GM12801 (cell line): ENCODE results near the gene ANKIB1.

ENCODE experiments used
- TF ChIP-seq, protein P1 (sequence below): IDR thresholded peaks from one replicate; pipeline ENCODE4 v1.5.1; 2011; ENCODE audit warnings: control low read depth; ENCODE audit not compliant: insufficient read length; ENCODE audit errors: extremely low read depth

ANKIB1 gene

DNA sequence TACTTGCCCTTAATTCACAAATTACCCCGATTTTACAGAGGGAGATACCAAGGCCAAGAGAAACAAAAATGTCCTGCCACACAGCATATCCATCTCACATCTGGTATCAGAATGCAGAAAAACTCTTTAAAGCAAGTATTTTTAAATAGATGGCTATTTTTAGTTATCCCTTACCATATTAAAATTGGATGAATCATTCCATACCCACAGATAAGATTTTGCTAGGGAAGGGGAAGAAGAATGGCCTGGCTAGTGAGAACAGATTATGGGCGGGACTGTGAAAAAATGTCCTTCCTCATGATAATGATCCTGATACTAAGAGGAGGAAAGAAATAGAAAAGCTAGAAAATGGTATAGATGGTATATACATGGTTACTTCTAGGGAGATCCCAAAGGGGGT is 121.0 kb downstream of the ANKIB1 start:
- TF ChIP-seq, protein P1, sequence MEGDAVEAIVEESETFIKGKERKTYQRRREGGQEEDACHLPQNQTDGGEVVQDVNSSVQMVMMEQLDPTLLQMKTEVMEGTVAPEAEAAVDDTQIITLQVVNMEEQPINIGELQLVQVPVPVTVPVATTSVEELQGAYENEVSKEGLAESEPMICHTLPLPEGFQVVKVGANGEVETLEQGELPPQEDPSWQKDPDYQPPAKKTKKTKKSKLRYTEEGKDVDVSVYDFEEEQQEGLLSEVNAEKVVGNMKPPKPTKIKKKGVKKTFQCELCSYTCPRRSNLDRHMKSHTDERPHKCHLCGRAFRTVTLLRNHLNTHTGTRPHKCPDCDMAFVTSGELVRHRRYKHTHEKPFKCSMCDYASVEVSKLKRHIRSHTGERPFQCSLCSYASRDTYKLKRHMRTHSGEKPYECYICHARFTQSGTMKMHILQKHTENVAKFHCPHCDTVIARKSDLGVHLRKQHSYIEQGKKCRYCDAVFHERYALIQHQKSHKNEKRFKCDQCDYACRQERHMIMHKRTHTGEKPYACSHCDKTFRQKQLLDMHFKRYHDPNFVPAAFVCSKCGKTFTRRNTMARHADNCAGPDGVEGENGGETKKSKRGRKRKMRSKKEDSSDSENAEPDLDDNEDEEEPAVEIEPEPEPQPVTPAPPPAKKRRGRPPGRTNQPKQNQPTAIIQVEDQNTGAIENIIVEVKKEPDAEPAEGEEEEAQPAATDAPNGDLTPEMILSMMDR = no peak

DNA sequence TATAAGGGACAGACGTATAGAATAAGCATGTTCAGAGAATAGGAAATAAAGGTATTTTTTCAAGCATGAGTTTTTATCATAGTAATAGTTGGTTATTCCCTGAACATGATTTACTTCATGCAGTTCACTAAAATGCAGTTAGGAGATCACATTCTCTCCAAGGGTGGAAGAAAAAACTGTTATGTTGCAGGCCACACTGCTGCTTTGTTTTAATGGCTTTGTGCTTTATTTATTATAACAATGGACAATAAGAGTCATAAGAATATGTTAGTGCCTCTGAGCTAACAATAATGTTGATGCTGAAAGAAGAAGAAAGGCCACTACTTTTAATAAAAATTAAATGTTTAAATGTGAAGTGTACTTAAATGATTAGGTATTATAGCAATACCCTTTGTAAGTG is 123.0 kb downstream of the ANKIB1 start:
- TF ChIP-seq, protein P1 = no peak

DNA sequence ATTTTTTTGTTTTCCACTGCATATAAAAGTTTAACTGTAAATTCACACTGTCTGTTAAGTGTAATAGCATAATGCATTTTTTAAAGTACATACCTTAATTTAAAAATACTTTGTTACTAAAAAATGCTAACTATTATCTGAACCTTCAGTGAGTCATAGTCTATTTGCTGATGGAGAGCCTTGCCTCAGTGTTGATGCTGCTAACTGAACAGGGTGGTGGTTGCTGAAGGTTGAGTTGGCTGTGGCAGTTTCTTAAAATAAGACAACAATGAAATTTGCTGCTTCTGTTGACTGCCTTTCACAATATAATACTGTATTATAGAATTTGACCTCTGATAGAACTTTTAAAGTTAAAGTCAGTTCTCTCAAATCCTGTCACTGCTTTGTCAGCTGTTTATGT is 129.2 kb downstream of the ANKIB1 start:
- TF ChIP-seq, protein P1 = no peak

DNA sequence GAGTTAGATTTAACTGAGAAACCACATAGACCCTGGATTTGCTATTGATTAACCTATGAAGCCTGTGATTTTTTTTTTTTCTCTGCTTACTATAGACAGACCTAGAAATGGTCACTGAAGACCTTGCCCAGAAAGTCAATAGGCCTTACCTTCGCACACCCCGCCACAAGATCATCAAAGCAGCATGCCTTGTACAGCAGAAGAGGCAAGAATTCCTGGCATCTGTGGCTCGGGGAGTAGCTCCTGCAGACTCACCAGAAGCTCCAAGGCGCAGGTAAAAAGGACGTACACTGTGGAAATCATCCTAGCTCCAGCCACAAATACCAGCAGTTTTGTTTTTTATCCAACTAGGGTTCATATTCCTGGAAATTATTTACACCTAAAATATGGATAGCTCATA is 145.3 kb downstream of the ANKIB1 start:
- TF ChIP-seq, protein P1 = no peak

DNA sequence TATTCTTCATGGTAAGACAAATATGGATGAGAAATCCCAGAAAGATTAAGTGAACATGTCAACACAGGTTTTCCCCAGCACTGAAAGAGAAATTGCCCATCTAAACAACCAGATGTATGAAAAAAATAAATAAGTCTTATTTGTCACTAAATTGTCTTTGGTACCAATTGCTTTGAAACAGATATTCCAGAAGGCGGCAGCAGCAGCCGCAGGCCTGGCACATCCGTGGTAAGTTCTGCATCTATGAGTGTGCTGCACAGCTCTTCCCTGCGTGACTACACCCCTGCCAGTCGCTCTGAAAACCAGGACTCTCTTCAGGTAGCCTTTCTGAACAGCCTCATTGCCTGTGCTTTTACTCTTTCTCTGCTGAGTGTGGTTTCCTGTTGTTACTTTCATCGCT is 151.8 kb downstream of the ANKIB1 start:
- TF ChIP-seq, protein P1 = no peak

DNA sequence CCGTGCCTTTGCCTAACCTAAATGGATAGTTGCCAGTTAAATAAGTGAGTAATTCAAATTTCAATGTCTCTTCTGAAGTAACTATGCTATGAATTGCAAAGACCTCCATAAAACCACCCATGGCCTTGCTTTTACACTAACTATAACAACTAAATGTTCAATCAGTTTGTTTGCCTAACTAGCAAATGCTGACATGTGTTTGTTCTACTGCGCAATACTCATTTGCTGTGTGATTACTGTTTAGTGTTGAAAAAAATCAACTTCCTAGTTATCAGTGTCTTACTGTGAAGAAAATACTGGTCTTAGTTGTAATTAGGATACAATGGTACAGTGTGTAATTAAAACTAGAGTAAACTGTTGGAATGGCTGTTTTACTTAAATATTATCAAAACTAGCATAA is 154.2 kb downstream of the ANKIB1 start:
- TF ChIP-seq, protein P1 = no peak

DNA sequence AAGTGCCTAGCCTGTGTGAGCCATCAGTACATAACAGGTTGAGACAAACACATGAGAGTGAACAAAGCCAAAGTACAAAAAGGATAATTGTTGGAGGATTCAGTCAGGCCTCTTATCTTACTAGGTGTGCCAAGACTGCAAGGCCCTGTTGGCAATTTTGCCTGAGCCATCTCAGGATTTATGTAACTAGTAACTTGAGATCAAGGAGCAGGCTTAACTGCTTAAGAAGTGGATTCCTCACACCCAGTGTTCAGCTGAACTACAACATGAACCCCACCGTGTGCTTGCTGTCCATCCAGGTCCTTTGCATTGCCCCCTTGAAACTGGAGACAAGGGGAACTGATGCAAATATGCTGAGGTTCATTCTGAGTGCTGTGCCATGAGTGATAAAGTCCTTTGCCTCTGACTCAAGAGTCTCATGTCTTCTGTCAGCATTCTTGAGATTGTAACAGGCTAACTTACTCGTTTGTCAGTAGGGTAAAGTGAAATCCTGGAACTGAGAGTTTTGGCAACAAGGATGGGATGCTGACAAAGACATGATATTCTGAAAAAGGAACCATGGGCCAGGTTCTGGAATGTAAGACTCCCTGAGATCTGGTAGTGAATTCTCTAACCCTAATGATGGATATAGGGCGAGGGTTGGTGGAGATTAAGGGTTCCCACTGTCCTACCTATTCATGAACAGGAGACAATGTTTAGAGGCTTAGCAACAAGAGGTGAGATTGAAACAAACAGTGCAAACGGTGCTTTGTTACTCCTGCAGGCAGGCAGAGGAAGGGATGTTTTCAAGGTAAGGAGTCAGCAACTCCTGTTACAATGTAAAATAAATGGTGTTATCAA is 157.4 kb downstream of the ANKIB1 start:
- TF ChIP-seq, protein P1 = no peak
